Activated T-helper 1 cell treated with anti-CD3 and anti-CD28 coated beads, Interleukin-2, amount 50 U/mL, for 16 hours (primary cell): ENCODE results near the gene PRPF19.

Source experiments
- DNase-seq, 2 donors: peaks; one replicate each; pipeline ENCODE4 v3.0.0-alpha.2; 2020; ENCODE audit warnings: low read depth in 1 of 2, low spot score in 1 of 2

Gene PRPF19

GRCh38 chr11:60924110-60924905 is 17.9 kb upstream of the PRPF19 start, which contains the start of gene TMEM132A:
TSS of gene TMEM132A (plus strand) at chr11:60924460. CDS start at chr11:60924634, 174 bp downstream.
- no peak for DNase-seq

- DNase-seq: no peak
Observed at GRCh38 chr11:60923800-60924109, 17.4 kb upstream of the PRPF19 start.

GRCh38 chr11:60923326-60923725 is 16.9 kb upstream of the PRPF19 start:
- DNase-seq: no peak

- DNase-seq: no peak
Observed at GRCh38 chr11:60922906-60923305, 16.5 kb upstream of the PRPF19 start.

- DNase-seq: no peak
Observed at GRCh38 chr11:60921777-60922335, 15.5 kb upstream of the PRPF19 start.

- DNase-seq: no peak
Observed at GRCh38 chr11:60921259-60921658, 14.9 kb upstream of the PRPF19 start.

GRCh38 chr11:60919956-60920355 is 13.6 kb upstream of the PRPF19 start:
- DNase-seq: no peak

GRCh38 chr11:60919320-60919719 is 12.9 kb upstream of the PRPF19 start:
- DNase-seq: no peak

- DNase-seq: no peak
Observed at GRCh38 chr11:60918939-60919265, 12.5 kb upstream of the PRPF19 start.

- no peak for DNase-seq
Observed at GRCh38 chr11:60918251-60918938, 12.0 kb upstream of the PRPF19 start.

GRCh38 chr11:60917267-60917666 is 10.9 kb upstream of the PRPF19 start:
- DNase-seq: no peak

GRCh38 chr11:60916669-60917206 is 10.4 kb upstream of the PRPF19 start:
- no peak for DNase-seq

- DNase-seq: peak; percentile 51 to 53
Observed at GRCh38 chr11:60915248-60915914, 9.0 kb upstream of the PRPF19 start.

GRCh38 chr11:60914633-60915247 is 8.4 kb upstream of the PRPF19 start:
- DNase-seq: no peak

GRCh38 chr11:60913793-60914632 is 7.6 kb upstream of the PRPF19 start, which contains the start of gene TMEM109:
TSS of gene TMEM109 (plus strand) at chr11:60914158. CDS start at chr11:60919694, 5,536 bp downstream.
- peak; percentile 73 to 75 for DNase-seq

GRCh38 chr11:60912851-60913528 is 6.6 kb upstream of the PRPF19 start:
- no peak for DNase-seq

GRCh38 chr11:60912223-60912850 is 6.0 kb upstream of the PRPF19 start:
- no peak for DNase-seq

GRCh38 chr11:60910711-60911380 is 4.5 kb upstream of the PRPF19 start:
- DNase-seq: no peak

GRCh38 chr11:60910281-60910687 is 3.9 kb upstream of the PRPF19 start:
- DNase-seq: no peak
